Suprapubic skin (tissue), 4 donors: ENCODE measurements around the gene AKAP13. TPM values are rescaled to one million over a fixed set of nuclear protein-coding genes. Genes with fewer than 3 reads are reported as not detected.

Experiments used
- DNase-seq, 2 donors: peaks; one replicate each; pipeline ENCODE4 v3.0.0-alpha.2; 2019; ENCODE audit warnings: low spot score in 2 of 2
- H3K27ac ChIP-seq: fragments of 200-600 bp; sonication (generic); one replicate; pipeline ENCODE4 v1.5.1; 2019
- H3K27me3 ChIP-seq: fragments of 200-600 bp; sonication (generic); one replicate; pipeline ENCODE4 v1.5.1; 2019
- H3K36me3 ChIP-seq: fragments of 200-600 bp; sonication (generic); one replicate; pipeline ENCODE4 v1.5.1; 2019
- H3K4me1 ChIP-seq: fragments of 200-600 bp; sonication (generic); one replicate; pipeline ENCODE4 v1.5.1; 2019
- H3K4me3 ChIP-seq: fragments of 200-600 bp; sonication (generic); one replicate; pipeline ENCODE4 v1.5.1; 2019; ENCODE audit warnings: mild to moderate bottlenecking
- H3K9me3 ChIP-seq: fragments of 200-600 bp; sonication (generic); one replicate; pipeline ENCODE4 v1.5.1; 2019
- EP300 ChIP-seq: sonication (generic); formaldehyde crosslinking; IDR thresholded peaks from one replicate; pipeline ENCODE4 v1.6.1; 2017; ENCODE audit warnings: antibody characterized with exemption
- POLR2A ChIP-seq, 2 donors: fragments of 450-650 bp; IDR thresholded peaks; one replicate each; pipeline ENCODE4 v1.6.1; 2017; ENCODE audit warnings: antibody characterized with exemption in 2 of 2, mild to moderate bottlenecking in 2 of 2, moderate library complexity in 2 of 2
- POLR2AphosphoS5 ChIP-seq, 3 donors: sonication (generic); formaldehyde crosslinking; IDR thresholded peaks; one replicate each; pipeline ENCODE4 v1.6.1; 2017; ENCODE audit warnings: antibody characterized with exemption in 3 of 3
- WGBS: methylation state at CpG from one replicate; pipeline ENCODE4 v1.1.5; 2018; 5-methylcytosine and 5-hydroxymethylcytosine counted together
- total RNA-seq, 4 donors: library from RNA; depleted of rRNA; stranded (reverse); fragments of >200 nt; gene quantifications; one replicate each; pipeline ENCODE4 v1.1.0, GENCODE V29; 2016
- TF ChIP-seq, protein P1 (sequence below), 2 donors: fragments of 200-600 bp in 1 of 2; fragments of 450-650 bp in 1 of 2; sonication (generic) in 1 of 2; IDR thresholded peaks; one replicate each; pipeline ENCODE4 v1.5.1; 2016 to 2019; ENCODE audit warnings: antibody characterized with exemption in 2 of 2, mild to moderate bottlenecking in 1 of 2, moderate library complexity in 1 of 2

The AKAP13 gene
- total RNA-seq, 4 donors from 2014 or later = 124 to 249 (median 163) TPM

DNA sequence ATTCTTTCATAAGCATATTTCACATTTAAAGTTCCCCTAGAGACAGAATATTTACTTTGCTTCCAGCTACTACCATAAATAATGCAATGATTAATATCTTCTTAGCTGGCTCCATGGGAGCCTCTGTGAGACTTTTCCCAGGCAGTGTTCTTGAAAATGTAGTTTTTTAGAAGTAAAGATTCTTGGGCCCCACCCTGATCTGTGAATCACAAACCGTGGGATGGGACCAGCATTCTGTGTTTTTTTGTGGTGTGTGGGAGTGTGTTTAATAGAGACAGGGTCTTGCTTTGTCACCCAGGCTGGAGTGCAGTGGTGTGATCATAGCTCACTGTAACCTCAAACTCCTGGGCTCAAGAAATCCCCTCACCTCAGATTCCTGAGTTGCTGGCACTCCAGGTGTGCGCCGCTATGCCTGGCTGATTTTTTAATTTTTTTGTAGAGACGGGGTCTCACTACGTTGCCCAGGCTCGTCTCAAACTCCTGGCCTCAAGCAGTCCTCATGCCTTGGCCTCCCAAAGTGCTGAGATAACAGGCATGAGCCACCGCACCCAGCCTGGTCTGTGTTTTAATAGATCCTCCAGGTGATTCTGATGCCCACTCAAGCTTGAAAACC lies 331.3 kb downstream of the AKAP13 start:
- Histone ChIP-seq H3K9me3 (no peaks in the 10 kb centered on the region), H3K4me3 (no peak overlapping the region), H3K27ac (no peak overlapping the region), H3K27me3 (no peaks in the 10 kb centered on the region), H3K4me1 (peaks cover 23% of the 10 kb centered on the region), H3K36me3 (peaks cover 84% of the 10 kb centered on the region)
- TF ChIP-seq, protein P1, sequence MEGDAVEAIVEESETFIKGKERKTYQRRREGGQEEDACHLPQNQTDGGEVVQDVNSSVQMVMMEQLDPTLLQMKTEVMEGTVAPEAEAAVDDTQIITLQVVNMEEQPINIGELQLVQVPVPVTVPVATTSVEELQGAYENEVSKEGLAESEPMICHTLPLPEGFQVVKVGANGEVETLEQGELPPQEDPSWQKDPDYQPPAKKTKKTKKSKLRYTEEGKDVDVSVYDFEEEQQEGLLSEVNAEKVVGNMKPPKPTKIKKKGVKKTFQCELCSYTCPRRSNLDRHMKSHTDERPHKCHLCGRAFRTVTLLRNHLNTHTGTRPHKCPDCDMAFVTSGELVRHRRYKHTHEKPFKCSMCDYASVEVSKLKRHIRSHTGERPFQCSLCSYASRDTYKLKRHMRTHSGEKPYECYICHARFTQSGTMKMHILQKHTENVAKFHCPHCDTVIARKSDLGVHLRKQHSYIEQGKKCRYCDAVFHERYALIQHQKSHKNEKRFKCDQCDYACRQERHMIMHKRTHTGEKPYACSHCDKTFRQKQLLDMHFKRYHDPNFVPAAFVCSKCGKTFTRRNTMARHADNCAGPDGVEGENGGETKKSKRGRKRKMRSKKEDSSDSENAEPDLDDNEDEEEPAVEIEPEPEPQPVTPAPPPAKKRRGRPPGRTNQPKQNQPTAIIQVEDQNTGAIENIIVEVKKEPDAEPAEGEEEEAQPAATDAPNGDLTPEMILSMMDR (IDR thresholded peaks at IDR 0.05) = no peak
- TF ChIP-seq POLR2AphosphoS5 (IDR thresholded peaks at IDR 0.05) (no peak), POLR2A (IDR thresholded peaks at IDR 0.05) (no peak), EP300 (no peak)
- 86% methylated on average over 7 of the region's 7 CpGs for WGBS
- DNase-seq = no peak

DNA sequence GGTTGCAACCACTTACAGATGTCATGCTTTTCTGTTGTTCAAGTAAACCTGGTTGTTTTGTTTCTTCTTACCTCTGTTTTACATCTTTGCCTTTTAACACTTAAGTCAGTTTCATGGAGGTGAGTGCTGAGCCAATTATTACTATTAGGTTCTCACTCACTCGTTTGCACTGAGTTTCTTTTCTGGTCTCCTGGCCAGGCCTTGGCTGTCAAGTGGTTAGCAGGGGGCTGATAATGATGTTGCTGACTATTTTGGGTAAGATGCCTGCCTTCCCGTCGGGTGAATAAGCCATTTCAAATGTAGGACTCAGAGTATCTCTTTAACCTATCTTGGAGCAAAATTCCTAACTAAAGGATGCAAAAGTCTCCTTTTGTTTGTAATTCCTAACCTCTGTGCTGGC lies 335.9 kb downstream of the AKAP13 start:
- Histone ChIP-seq H3K4me1 (no peaks in the 10 kb centered on the region), H3K27me3 (no peaks in the 10 kb centered on the region), H3K9me3 (no peaks in the 10 kb centered on the region), H3K36me3 (peaks cover 99% of the 10 kb centered on the region), H3K27ac (no peak overlapping the region), H3K4me3 (no peak overlapping the region)
- no peak for DNase-seq
- 79% methylated on average over 3 of the region's 3 CpGs for WGBS
- TF ChIP-seq POLR2A (IDR thresholded peaks at IDR 0.05) (no peak), POLR2AphosphoS5 (IDR thresholded peaks at IDR 0.05) (no peak), EP300 (no peak)
- TF ChIP-seq, protein P1 (IDR thresholded peaks at IDR 0.05) = no peak

DNA sequence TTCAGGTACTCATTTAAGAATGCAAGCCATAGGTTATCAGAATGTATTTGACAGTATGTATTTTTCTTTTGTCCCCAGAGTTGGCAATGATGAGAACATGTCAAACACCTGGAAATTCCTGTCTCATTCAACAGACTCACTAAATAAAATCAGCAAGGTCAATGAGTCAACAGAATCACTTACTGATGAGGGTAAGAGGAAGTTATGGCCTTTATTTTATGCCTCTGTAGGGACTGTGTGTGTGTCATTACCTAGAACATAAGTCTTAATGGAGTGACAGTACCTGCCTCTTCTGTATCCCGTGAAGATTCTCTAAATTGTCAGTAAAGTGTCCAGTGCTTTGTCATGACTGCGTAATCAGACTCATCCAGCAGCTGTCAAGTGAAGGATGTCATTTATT lies 336.8 kb downstream of the AKAP13 start:
- Histone ChIP-seq H3K4me3 (no peak overlapping the region), H3K36me3 (peaks cover 99% of the 10 kb centered on the region), H3K4me1 (no peaks in the 10 kb centered on the region), H3K9me3 (no peaks in the 10 kb centered on the region), H3K27me3 (no peaks in the 10 kb centered on the region), H3K27ac (no peak overlapping the region)
- WGBS = 89% methylated on average over 2 of the region's 2 CpGs
- TF ChIP-seq POLR2A (IDR thresholded peaks at IDR 0.05) (no peak), POLR2AphosphoS5 (IDR thresholded peaks at IDR 0.05) (no peak), EP300 (no peak)
- TF ChIP-seq, protein P1 (IDR thresholded peaks at IDR 0.05) = no peak
- DNase-seq = no peak

DNA sequence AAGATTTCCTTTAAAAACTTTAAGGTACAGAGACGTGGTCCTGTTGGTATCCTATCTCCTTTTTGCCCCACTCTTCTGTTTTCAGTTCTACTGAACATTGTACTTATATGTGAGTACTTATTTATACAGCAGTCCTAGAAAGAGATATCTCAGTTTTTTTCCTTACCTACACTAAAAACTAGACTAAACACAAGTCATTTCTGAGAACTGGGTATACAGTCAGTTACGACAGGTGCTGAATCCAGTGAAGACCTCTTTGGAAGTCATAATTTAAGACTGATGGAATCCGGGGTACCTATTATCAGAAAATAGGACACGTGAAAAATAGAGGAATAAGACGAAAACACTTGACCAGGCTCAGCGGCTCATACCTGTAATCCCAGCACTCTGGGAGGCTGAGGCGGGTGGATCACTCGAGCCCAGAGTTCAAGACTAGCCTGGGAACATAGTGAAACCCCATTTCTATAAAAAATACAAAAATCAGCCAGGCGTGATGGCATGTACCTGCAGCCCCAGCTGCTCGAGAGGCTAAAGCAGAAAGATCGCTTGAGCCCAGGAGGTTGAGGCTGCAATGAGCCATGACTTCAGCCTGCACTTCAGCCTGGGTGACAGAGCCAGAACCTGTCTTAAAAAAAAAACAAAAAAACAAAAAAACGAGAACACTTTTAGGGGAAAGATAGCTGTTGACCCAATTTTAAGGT lies 338.0 kb downstream of the AKAP13 start:
- DNase-seq = no peak
- Histone ChIP-seq H3K4me3 (no peak overlapping the region), H3K9me3 (no peaks in the 10 kb centered on the region), H3K4me1 (no peaks in the 10 kb centered on the region), H3K27me3 (no peaks in the 10 kb centered on the region), H3K27ac (no peak overlapping the region), H3K36me3 (peaks cover 99% of the 10 kb centered on the region)
- 89% methylated on average over 12 of the region's 12 CpGs for WGBS
- TF ChIP-seq POLR2A (IDR thresholded peaks at IDR 0.05) = no peak
- TF ChIP-seq EP300 = no peak

DNA sequence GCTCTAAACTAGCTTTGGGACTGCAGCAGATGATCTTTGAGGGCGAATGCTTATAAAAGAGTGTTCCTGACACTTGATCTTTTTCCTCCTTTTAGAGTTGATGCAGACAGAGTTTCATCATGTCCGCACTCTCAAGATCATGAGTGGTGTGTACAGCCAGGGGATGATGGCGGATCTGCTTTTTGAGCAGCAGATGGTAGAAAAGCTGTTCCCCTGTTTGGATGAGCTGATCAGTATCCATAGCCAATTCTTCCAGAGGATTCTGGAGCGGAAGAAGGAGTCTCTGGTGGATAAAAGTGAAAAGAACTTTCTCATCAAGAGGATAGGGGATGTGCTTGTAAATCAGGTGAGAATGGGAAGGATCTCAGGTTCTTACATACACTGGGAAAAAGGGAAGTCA lies 338.6 kb downstream of the AKAP13 start:
- H3K4me1 ChIP-seq = peaks cover 2% of the 10 kb centered on the region
- 96% methylated on average over 4 of the region's 4 CpGs for WGBS
- no peak overlapping the region for H3K4me3 ChIP-seq
- DNase-seq = no peak
- H3K9me3 ChIP-seq = no peaks in the 10 kb centered on the region
- no peaks in the 10 kb centered on the region for H3K27me3 ChIP-seq
- peaks cover 100% of the 10 kb centered on the region for H3K36me3 ChIP-seq
- TF ChIP-seq, protein P1 (IDR thresholded peaks at IDR 0.05) = no peak
- TF ChIP-seq EP300 (no peak), POLR2A (IDR thresholded peaks at IDR 0.05) (no peak), POLR2AphosphoS5 (IDR thresholded peaks at IDR 0.05) (no peak)
- H3K27ac ChIP-seq = no peak overlapping the region
